ENCODE results near the gene ATP1A1.

Gene ATP1A1

GRCh38 chr1:116375148-116375886 lies 2.3 kb downstream of the ATP1A1 start:
- no peak for TF ChIP-seq CTCF (IDR thresholded peaks at IDR 0.05; ENCODE audit: low read length, missing control alignments)
- H3K4me3 ChIP-seq (replicated peaks; ENCODE audit: low read depth, low read length): peak overlapping the region; percentile 85
- DNase-seq (ENCODE audit: low read depth): no peak

DNA sequence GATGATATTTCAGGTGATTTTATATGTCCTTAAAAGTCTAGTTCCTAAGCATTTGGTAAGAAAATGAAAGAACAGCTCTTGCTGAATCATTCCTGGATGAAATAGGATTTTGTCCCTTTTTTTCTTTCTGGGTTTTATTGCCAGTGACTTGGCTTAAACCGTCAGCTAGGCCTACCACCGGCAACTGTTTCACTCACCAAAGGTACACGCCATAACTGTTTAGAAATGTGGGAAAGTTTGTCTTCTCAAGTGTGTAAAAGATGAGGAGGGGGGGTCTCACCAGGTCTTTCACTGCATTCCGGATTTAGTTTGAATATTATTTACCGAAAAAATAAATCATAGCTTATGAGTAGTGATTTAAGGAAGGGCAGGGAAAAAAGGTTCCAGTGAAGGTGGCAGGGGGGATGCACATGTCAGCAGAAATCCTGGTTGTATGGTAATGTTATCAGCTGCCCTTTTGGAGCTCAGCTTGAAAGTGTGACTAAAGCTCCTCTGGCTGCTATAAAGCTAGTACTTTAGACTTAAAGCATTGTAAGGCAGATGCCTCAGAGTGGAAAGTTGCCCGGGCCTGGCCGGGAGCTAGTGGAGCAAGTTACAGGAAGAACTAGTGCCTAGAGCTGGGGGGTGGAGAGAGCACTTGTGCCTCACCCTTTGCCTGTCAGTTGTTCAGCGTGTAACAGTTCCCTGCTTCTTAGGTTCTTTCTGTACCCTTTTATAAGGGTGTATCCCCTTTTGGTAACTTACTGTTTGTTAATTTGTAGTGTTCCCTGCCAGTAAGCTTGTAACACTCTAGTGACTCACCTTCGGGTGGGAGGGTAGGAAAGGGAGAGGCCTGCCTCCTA lies 3.1 kb downstream of the ATP1A1 start:
- DNase-seq (ENCODE audit: low read depth): peak; percentile 85
- H3K4me3 ChIP-seq (replicated peaks; ENCODE audit: low read depth, low read length): peak overlapping the region; percentile 85
- no peak for TF ChIP-seq CTCF (IDR thresholded peaks at IDR 0.05; ENCODE audit: low read length, missing control alignments)

GRCh38 chr1:116376729-116377086 lies 3.7 kb downstream of the ATP1A1 start:
- no peak for TF ChIP-seq CTCF (IDR thresholded peaks at IDR 0.05; ENCODE audit: low read length, missing control alignments)
- DNase-seq (ENCODE audit: low read depth): peak; percentile 83
- H3K4me3 ChIP-seq (replicated peaks; ENCODE audit: low read depth, low read length): peak overlapping the region; percentile 85

DNA sequence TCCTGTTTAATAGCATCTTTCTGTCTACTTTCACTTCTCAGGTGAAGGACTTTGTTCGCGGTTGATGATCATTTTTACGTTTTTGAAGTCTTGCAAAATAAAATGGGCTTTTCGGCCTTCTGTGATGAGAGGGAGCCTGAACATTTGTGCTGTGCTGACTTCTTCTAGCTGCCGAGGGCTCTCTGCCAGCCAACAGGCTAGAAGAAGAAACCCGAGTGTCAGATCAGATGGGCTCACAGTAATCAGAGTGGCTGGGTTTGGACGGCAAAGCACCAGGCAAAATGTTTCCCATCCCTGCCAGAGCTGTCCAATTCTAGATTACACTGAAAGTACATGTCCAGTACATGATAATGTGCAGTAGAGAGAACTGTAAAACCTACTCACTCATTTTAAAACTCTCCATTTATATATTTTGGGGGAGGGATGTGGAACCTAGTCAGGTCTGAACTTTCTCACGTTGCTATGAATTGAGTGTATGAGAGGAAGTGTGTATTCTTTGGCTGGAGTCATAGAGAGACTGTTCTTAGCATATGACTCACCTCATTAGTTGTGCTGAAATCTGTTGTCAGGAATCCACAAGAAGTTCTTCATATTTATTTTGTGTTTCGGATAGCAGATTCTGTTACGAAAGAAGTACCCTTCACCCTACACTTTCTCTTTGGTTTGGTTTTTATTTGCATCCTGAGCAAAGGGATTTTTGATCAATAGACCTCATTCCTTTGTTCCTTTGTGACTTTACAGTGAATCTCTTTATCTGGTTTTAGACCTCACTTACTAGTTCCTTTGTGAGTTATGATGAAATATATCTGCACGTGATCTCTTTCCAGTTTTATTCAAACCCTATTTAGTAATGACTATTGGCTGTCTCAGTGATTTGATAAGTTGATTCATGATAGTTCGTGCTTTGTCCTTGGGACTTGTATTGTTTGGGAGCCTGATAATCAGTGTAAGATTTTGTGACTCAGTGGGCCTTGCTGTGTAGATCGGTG lies 4.8 kb downstream of the ATP1A1 start:
- peak overlapping the region; percentile 85 for H3K4me3 ChIP-seq (replicated peaks; ENCODE audit: low read depth, low read length)
- DNase-seq (ENCODE audit: low read depth): peak; percentile 97
- TF ChIP-seq CTCF (IDR thresholded peaks at IDR 0.05; ENCODE audit: low read length, missing control alignments): no peak

- H3K4me3 ChIP-seq (replicated peaks; ENCODE audit: low read depth, low read length): no peak overlapping the region
- TF ChIP-seq CTCF (IDR thresholded peaks at IDR 0.05; ENCODE audit: low read length, missing control alignments): no peak
These were observed 6.1 kb downstream of the ATP1A1 start for GRCh38 chr1:116379057-116379630.

More at GRCh38 chr1:116379057-116379630, 6.1 kb downstream of the ATP1A1 start:
- no peak for DNase-seq (ENCODE audit: low read depth)
